Measurements from ENCODE around the gene SMYD3.

SMYD3 gene

GRCh38 chr1:246460406-246460805 lies 46.7 kb downstream of the SMYD3 start:
- no peak for DNase-seq

GRCh38 chr1:246459221-246459620 lies 47.9 kb downstream of the SMYD3 start:
- DNase-seq: no peak

GRCh38 chr1:246455476-246455875 lies 51.6 kb downstream of the SMYD3 start:
- DNase-seq: no peak

GRCh38 chr1:246454655-246455054 lies 52.4 kb downstream of the SMYD3 start:
- no peak for DNase-seq

GRCh38 chr1:246450611-246451251 lies 56.3 kb downstream of the SMYD3 start:
- DNase-seq: peak; percentile 15 to 79

- DNase-seq: no peak
These were observed 58.7 kb downstream of the SMYD3 start for GRCh38 chr1:246448373-246448772.

- no peak for DNase-seq
These were observed 59.6 kb downstream of the SMYD3 start for GRCh38 chr1:246447501-246447900.

- DNase-seq: no peak
These were observed 61.6 kb downstream of the SMYD3 start for GRCh38 chr1:246445503-246445902.

- DNase-seq: no peak
These were observed 62.5 kb downstream of the SMYD3 start for GRCh38 chr1:246444617-246445016.

GRCh38 chr1:246437961-246438360 lies 69.1 kb downstream of the SMYD3 start:
- DNase-seq: no peak

GRCh38 chr1:246435421-246436041 lies 71.5 kb downstream of the SMYD3 start:
- peak in 1 of 2 experiments; percentile 32 for DNase-seq

GRCh38 chr1:246434335-246434734 lies 72.7 kb downstream of the SMYD3 start:
- DNase-seq: no peak

GRCh38 chr1:246428542-246429308 lies 78.4 kb downstream of the SMYD3 start:
- no peak for DNase-seq

- no peak for DNase-seq
These were observed 79.5 kb downstream of the SMYD3 start for GRCh38 chr1:246427611-246428010.

GRCh38 chr1:246425895-246426294 lies 81.2 kb downstream of the SMYD3 start:
- no peak for DNase-seq

- no peak for DNase-seq
These were observed 81.8 kb downstream of the SMYD3 start for GRCh38 chr1:246425139-246425794.

GRCh38 chr1:246420300-246420699 lies 86.8 kb downstream of the SMYD3 start:
- no peak for DNase-seq

- DNase-seq: no peak
These were observed 88.3 kb downstream of the SMYD3 start for GRCh38 chr1:246418565-246419312.

- DNase-seq: no peak
These were observed 89.1 kb downstream of the SMYD3 start for GRCh38 chr1:246417813-246418564.

GRCh38 chr1:246417152-246417812 lies 89.8 kb downstream of the SMYD3 start:
- DNase-seq: no peak

GRCh38 chr1:246416261-246416660 lies 90.8 kb downstream of the SMYD3 start:
- no peak for DNase-seq

Measured in SW 1271 (cell line).